Kidney glomerular epithelial cell (primary cell): Measurements from ENCODE around the gene MATK.

Experiments
- DNase-seq: peaks from one replicate; lab custom pipeline; 2025; lab: John Stamatoyannopoulos, UW

The MATK gene

DNA sequence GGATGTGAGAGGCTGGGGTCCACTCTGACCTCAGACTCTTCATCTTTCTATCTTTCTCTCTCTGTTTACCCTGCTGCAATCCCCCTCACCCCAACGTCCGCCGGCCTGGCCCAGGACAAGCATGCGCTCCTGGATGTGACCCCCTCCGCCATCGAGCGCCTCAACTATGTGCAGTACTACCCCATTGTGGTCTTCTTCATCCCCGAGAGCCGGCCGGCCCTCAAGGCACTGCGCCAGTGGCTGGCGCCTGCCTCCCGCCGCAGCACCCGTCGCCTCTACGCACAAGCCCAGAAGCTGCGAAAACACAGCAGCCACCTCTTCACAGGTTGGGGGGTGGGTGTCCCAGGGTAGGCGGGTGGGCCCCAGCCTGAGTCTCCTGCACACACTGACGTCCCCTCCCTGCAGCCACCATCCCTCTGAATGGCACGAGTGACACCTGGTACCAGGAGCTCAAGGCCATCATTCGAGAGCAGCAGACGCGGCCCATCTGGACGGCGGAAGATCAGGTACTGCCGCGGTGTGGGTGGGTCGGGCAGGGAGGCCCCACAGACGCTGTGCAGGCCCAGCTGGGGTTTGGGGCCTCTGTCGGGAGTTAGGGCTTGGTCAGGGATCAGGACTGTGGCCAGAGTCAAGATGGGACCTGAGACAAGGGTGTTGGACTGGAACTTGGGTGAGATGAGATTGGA is 39.7 kb downstream of the MATK start:
- no peak for DNase-seq

DNA sequence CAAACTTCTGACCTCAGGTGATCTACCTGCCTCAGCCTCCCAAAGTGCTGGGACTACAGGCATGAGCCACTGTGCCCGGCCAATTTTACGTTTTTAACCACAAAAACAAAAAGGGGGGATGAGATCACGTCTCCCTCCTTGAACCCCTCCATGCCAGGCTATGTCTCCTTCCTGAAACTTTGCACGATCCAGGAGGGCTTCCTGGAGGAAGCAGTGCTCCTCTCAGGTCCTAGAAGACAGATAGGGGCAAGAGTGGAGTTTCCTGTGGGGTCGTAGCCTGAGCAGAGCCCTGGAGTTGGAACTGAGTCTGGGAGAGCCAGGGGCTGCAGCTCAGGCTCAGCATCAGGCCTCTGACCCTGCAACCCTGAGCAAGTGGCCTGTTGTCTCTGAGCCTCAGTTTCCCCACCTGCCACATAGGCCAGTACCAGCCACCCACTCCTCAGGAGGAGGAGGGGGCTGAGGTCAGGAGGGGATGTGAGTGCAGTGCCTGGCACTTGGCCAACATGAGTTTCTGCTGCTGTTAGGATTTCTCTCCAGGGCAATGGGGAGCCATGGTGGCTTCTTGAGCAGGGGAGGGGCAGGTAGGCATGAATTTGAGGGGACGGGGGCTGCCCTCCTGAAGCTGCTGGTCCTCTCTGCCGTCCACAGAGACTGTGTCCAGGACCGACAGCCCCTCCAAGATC is 40.7 kb downstream of the MATK start:
- DNase-seq = no peak

DNA sequence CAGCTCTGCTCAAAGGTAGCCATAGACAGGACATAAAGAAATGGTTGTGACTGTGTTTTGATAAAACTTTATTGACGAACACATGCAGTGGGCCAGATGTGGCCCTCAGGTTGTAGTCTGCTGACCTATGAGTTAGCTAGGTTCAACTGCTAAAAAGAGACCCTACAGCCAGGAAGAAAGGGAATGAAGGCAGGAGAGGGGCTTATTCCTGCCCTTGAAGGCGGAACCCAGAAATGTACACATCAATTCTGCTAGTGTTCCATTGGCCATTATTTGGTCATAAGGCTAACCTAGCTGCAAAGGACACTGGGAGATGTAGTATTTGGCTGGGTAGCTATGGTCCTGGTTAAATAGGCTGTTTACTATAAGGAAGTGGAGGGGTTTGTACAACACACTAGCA is 42.7 kb downstream of the MATK start:
- no peak for DNase-seq

DNA sequence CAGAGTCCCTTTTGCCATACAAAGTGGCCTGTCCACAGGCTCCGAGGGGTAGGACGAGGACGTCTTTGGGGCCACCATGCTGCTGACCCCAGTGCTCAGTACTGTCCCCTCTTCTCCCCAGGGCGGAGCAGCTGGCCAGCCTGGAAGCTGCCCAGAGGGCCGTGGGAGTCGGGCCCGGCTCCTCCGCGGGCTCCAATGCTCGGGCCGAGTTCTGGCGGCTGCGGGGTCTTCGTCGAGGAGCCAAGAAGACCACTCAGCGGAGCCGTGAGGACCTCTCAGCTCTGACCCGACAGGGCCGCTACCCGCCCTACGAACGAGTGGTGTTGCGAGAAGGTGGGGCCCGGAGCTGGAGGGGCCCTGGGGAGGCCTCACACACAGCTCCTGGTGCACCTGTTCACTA is 45.8 kb downstream of the MATK start:
- DNase-seq = no peak

DNA sequence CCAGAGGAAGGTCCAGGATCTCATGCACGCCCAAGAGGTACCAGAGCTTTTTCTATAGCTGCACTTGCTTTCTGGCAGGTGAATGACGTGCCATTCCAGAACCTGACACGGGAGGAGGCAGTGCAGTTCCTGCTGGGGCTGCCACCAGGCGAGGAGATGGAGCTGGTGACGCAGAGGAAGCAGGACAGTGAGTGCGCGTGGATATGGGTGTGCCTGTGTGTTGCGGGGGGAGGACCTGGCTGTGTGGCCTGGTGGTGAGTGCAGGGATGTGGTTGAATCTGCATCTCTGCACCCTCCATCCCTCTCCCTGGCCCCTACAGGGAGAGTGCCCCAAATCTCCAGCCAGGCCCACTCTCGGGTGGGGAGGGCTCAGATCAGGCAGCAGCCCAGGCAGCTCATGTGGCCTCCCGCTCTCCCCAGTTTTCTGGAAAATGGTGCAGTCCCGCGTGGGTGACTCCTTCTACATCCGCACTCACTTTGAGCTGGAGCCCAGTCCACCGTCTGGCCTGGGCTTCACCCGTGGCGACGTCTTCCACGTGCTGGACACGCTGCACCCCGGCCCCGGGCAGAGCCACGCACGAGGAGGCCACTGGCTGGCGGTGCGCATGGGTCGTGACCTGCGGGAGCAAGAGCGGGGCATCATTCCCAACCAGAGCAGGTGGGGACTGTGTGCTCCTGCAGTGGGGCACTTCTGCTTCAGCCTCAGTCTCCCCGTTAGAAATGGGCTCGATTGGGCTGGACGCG is 47.5 kb downstream of the MATK start:
- no peak for DNase-seq

DNA sequence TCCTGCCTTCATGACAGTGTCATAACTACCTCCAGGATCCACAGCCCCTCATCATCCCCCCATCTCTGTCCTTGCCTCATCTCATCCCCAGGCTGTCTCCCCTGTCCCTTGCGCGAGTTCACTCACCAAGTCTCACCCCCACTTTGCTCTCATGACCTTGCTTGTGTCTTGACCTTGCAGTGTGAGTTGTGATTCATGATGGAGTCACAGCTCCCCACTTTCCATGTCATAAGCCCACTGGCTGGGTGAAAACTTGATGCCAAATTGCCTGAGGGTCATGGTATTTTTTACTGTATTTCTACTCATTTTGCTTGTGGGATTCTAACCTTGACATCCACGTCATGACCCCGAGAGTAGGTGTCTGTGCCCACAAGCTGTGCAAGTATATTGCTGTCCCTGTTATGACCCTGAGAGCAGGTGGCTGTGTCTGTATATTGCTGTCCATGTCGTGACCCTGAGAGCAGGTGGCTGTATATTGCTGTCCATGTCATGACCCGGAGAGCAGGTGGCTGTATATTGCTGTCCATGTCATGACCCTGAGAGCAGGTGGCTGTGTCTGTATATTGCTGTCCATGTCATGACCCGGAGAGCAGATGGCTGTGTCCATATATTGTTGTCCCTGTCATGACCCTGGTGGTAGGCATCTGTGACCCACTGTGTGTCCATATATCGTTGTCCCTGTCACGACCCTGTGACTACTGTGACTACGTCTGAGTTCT is 48.5 kb downstream of the MATK start:
- no peak for DNase-seq

DNA sequence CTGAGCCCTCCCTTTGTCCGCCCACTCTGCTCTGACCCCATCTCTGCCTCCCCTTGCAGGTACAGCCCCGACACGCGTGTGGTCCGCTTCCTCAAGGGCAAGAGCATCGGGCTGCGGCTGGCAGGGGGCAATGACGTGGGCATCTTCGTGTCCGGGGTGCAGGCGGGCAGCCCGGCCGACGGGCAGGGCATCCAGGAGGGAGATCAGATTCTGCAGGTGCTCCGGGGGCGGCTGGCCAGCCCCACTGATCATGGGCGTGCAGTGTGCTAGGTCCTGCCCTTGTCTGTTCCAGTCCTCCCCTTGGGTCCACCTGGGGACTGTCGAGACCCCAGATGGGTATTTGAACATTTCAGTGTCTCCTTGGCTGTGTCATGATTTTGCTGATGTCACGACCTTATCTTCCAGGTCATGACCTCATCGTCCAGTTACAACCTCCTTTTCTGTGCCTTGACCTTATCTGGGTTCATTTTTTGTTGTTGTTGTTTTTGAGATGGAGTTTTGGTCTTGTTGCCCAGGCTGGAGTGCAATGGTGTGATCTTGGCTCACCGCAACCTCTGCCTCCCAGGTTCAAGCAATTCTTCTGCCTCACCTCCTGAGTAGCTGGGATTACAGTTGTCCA is 50.0 kb downstream of the MATK start:
- no peak for DNase-seq

DNA sequence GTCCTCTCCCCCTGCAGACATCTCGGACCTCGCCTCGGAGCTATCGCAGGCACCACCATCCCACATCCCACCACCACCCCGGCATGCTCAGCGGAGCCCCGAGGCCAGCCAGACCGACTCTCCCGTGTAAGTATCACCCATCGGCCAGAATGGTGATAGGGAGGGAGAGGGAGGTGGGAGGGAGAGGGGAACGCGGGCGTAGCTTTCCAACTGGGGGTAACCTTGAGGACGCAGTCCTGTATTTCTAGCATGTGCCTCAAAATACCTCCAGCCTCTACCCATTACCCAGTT is 51.9 kb downstream of the MATK start:
- no peak for DNase-seq

DNA sequence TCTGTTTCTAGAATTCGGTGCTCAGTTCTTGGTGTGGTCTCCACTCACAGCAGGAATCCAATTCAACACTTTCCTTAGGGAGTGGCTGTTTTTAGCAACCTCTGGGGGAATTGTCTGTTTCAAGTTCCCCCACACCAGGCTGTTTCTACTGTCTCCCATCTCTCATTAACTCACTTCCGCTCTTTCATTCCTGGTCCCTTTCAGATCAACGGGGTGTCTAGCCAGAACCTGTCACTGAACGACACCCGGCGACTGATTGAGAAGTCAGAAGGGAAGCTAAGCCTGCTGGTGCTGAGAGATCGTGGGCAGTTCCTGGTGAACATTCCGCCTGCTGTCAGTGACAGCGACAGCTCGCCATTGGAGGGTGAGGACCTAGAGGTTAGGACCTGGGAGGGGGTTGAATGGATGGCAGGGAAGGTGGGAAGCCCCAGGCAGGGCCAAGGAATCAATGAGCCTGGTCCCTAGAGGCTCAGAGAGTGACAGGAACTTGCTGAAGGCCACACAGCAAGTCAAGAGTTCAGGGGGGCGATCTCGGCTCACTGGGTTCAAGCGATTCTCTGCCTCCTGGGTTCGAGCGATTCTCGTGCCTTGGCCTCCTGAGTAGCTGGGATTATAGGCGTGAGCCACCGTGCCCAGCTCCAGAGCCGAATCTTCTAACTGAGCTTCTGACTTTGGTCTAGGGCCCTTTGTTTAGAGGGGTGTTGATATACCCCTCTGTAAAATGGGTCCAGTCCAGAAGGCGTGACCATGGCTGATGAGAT is 52.5 kb downstream of the MATK start:
- no peak for DNase-seq

DNA sequence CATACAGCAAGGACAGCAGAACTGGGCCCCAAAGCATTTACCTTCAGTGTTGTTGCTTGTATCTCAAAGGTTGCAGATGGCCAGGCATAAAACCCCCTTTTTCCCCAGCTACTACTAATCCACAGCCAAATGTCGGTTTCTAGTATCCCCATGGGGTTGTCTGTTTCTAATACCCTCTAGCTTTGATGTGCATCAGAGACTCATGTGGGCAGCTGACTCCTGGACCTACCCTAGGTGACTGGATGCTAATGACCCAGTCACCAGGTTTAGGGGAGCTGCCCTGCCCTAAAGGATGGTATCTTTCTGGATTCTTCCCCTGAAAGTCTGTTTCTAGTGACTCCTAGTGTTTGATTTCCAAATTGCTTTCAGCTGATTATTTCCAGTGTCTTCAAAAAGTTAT is 54.1 kb downstream of the MATK start:
- no peak for DNase-seq

DNA sequence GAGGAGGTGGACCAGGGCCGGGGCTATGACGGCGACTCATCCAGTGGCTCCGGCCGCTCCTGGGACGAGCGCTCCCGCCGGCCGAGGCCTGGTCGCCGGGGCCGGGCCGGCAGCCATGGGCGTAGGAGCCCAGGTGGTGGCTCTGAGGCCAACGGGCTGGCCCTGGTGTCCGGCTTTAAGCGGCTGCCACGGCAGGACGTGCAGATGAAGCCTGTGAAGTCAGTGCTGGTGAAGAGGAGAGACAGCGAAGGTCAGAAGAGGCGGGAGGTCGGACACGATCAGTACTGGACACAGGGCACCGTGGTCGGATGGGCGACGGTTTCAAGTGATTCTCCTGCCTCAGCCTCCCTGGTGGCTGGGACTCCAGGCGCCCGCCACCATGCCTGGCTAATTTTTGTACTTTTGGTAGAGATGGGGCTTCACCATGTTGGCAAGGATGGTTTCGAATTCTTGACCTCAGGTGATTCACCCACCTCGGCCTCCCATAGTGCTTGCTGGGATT is 55.7 kb downstream of the MATK start:
- DNase-seq = no peak
